ENCODE results near the gene SEC16A.

The SEC16A gene

DNA sequence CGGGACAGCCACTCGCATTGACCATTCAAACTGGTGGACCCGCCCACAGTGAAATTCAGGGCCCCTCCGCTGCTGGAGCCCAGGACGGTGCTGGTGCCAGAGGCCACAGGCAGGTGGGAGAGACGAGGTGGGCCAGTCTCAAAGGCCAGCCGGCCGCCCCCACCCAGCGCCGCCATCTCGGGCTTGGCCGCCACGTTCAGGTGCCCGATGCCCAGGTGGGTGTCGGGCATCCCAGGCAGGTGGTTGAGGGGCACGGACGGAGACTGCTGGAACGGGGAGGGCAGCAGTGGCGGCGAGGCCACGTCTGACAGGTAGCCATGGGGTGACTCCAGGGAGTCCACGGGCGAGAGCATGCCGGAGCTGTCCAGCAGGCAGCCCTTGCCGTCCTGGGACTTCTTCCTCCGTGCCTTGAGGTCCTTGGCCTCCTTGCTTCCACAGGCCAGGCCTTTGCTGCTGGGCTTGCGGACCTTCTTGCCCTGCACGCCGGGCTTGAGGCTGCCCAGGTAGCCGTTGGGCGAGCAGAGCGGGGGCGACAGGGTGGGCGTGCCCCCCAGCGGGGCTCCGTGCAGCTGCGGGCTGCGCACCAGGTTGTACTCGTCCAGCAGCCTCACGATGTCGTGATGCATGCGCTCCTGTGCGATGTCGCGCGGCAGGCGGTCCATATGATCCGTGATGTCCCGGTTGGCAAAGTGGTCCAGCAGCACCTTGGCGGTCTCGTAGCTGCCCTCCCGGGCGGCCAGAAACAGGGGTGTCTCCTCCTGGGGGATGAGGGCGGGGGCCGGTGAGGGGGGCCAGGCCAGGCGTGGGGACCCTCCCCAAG is 14.2 kb upstream of the SEC16A start:
- Histone ChIP-seq H3K4me3 (ENCODE audit: low read depth in 1 of 5, low read length in 5 of 5) (no peak overlapping the region), H3K4me1 (ENCODE audit: control insufficient read depth in 5 of 5, insufficient read depth in 5 of 5, low read length in 5 of 5) (peaks cover 0 to 20% (median 17%) of the 10 kb centered on the region in 5 donors), H3K27ac (ENCODE audit: low read depth, low read length) (no peak overlapping the region), H3K27me3 (ENCODE audit: control insufficient read depth in 5 of 5, insufficient read depth in 4 of 5, low read length in 5 of 5) (no peaks in the 10 kb centered on the region), H3K36me3 (ENCODE audit: control insufficient read depth in 5 of 5, insufficient read depth in 5 of 5, low read length in 5 of 5) (peaks cover 0 to 73% (median 69%) of the 10 kb centered on the region in 5 donors), H3K9ac (ENCODE audit: low read length in 5 of 5) (no peak overlapping the region), H3K9me3 (ENCODE audit: control insufficient read depth in 5 of 5, low read length in 5 of 5) (no peaks in the 10 kb centered on the region)

DNA sequence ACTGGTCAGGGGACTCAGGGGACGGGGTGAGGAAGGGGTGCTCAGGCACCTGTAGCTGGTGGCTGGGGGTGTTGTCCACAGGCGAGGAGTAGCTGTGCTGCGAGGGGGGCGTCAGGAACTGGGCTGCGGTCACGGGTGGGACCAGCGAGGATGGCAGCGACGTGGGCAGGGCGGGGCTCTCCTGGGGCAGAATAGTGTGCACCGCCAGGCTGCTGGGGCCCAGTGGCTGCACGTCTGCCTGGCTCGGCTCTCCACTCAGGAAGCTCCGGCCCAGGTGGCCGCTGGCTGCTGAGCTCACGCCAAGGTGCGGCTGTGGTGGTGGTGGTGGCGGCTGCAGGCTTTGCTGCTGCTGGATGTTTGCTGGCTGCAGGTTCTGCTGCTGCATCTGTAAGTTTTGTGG is 13.3 kb upstream of the SEC16A start:
- Histone ChIP-seq H3K9me3 (ENCODE audit: control insufficient read depth in 5 of 5, low read length in 5 of 5) (no peaks in the 10 kb centered on the region), H3K36me3 (ENCODE audit: control insufficient read depth in 5 of 5, insufficient read depth in 5 of 5, low read length in 5 of 5) (peaks cover 0 to 65% (median 62%) of the 10 kb centered on the region in 5 donors), H3K4me1 (ENCODE audit: control insufficient read depth in 5 of 5, insufficient read depth in 5 of 5, low read length in 5 of 5) (peaks cover 0 to 20% (median 17%) of the 10 kb centered on the region in 5 donors), H3K27me3 (ENCODE audit: control insufficient read depth in 5 of 5, insufficient read depth in 4 of 5, low read length in 5 of 5) (no peaks in the 10 kb centered on the region), H3K4me3 (ENCODE audit: low read depth in 1 of 5, low read length in 5 of 5) (no peak overlapping the region), H3K27ac (ENCODE audit: low read depth, low read length) (no peak overlapping the region), H3K9ac (ENCODE audit: low read length in 5 of 5) (no peak overlapping the region)

DNA sequence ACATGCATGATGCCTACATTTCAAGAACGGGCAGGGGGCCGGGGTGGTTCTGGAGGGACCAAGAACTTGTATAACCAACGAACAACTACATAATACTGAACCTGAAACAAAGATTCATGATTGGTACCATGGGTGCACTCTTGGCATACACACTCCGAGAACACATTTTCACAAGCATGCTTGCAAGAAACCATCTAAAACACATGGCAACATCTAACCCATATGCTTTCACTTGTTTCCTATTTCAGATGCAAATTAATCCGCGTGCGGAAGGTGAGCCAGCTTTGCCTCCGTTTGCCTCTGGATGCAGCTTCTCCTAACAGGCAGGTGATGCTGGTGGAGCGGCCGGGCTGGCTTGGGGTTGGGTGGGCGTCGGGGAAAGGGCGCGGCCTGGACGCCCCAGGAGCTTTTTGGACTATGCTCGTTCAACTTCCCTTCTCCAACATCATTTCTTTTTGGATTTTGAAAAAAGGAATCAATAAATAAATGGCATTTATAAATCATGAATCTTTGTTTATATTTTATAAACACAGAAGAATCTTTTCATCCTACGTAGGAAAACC is 12.5 kb upstream of the SEC16A start:
- Histone ChIP-seq H3K4me1 (ENCODE audit: control insufficient read depth in 5 of 5, insufficient read depth in 5 of 5, low read length in 5 of 5) (peaks cover 0 to 20% (median 17%) of the 10 kb centered on the region in 5 donors), H3K36me3 (ENCODE audit: control insufficient read depth in 5 of 5, insufficient read depth in 5 of 5, low read length in 5 of 5) (peaks cover 0 to 57% (median 53%) of the 10 kb centered on the region in 5 donors), H3K27ac (ENCODE audit: low read depth, low read length) (no peak overlapping the region), H3K4me3 (ENCODE audit: low read depth in 1 of 5, low read length in 5 of 5) (no peak overlapping the region), H3K9me3 (ENCODE audit: control insufficient read depth in 5 of 5, low read length in 5 of 5) (no peaks in the 10 kb centered on the region), H3K9ac (ENCODE audit: low read length in 5 of 5) (no peak overlapping the region), H3K27me3 (ENCODE audit: control insufficient read depth in 5 of 5, insufficient read depth in 4 of 5, low read length in 5 of 5) (no peaks in the 10 kb centered on the region)

DNA sequence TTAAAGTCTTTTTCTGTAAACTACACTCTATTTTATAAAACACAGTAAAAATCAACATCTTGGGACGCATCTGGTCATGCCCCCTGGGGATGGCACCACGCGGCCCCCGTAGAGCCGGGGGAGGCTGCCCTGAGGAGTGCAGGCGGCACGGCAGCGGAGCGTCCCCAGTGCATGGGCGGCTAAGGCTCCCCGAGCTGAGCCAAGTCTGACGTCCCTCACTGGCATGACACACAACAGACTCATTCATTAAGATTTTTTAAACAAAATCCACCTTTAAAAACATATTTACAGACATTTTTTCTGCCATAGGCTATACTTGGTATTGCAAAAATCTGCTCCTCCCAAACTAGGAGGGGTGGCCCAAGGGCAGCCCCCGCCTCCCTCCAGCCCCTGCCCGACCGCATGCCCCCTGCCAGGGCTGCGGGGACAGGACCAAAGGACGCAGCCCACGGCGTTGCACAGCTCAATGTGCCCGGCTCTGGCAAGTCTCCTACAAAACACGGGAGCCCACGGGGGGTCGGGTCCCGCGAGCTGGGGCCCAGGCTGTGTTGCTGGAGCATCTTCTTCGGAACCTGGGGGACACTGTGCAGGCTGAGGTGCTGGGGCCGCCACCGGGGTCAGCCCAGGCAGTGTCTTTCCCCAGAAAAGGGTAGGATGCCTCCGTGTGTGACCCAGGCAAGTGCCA is 11.8 kb upstream of the SEC16A start:
- H3K36me3 ChIP-seq (ENCODE audit: control insufficient read depth in 5 of 5, insufficient read depth in 5 of 5, low read length in 5 of 5) = peaks cover 0 to 50% (median 46%) of the 10 kb centered on the region in 5 donors
- no peak overlapping the region for H3K9ac ChIP-seq (ENCODE audit: low read length in 5 of 5)

DNA sequence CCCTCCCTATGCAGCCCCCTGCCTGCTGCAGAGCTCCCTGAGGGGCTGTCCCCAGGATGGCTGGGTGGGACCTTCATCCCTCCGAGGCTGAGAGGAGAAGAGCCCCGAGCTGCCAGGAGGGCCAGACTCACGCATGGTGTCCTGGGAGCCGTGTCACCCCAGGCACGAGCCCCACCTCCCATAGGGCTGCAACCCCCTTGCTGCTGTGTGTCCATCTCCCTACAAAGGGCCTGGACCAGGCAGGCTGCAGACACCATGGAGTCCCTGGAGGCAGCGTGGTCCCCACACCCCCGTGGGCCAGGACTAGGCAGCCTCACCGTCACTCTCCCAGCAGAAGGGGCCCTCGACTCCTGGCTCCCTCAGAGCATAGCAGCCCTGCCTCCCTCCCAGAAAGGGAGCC is 11.2 kb upstream of the SEC16A start:
- H3K36me3 ChIP-seq (ENCODE audit: control insufficient read depth in 5 of 5, insufficient read depth in 5 of 5, low read length in 5 of 5) = peaks cover 0 to 44% (median 40%) of the 10 kb centered on the region in 5 donors
- peaks cover 0 to 20% (median 17%) of the 10 kb centered on the region in 5 donors for H3K4me1 ChIP-seq (ENCODE audit: control insufficient read depth in 5 of 5, insufficient read depth in 5 of 5, low read length in 5 of 5)
- no peaks in the 10 kb centered on the region for H3K27me3 ChIP-seq (ENCODE audit: control insufficient read depth in 5 of 5, insufficient read depth in 4 of 5, low read length in 5 of 5)
- H3K9ac ChIP-seq (ENCODE audit: low read length in 5 of 5) = no peak overlapping the region
- H3K9me3 ChIP-seq (ENCODE audit: control insufficient read depth in 5 of 5, low read length in 5 of 5) = no peaks in the 10 kb centered on the region
- H3K4me3 ChIP-seq (ENCODE audit: low read depth in 1 of 5, low read length in 5 of 5) = no peak overlapping the region
- no peak overlapping the region for H3K27ac ChIP-seq (ENCODE audit: low read depth, low read length)

More for the DNA sequence above, 11.8 kb upstream of the SEC16A start:
- no peaks in the 10 kb centered on the region for H3K9me3 ChIP-seq (ENCODE audit: control insufficient read depth in 5 of 5, low read length in 5 of 5)
- peaks cover 0 to 20% (median 17%) of the 10 kb centered on the region in 5 donors for H3K4me1 ChIP-seq (ENCODE audit: control insufficient read depth in 5 of 5, insufficient read depth in 5 of 5, low read length in 5 of 5)
- H3K27ac ChIP-seq (ENCODE audit: low read depth, low read length) = no peak overlapping the region
- no peaks in the 10 kb centered on the region for H3K27me3 ChIP-seq (ENCODE audit: control insufficient read depth in 5 of 5, insufficient read depth in 4 of 5, low read length in 5 of 5)
- no peak overlapping the region for H3K4me3 ChIP-seq (ENCODE audit: low read depth in 1 of 5, low read length in 5 of 5)

DNA sequence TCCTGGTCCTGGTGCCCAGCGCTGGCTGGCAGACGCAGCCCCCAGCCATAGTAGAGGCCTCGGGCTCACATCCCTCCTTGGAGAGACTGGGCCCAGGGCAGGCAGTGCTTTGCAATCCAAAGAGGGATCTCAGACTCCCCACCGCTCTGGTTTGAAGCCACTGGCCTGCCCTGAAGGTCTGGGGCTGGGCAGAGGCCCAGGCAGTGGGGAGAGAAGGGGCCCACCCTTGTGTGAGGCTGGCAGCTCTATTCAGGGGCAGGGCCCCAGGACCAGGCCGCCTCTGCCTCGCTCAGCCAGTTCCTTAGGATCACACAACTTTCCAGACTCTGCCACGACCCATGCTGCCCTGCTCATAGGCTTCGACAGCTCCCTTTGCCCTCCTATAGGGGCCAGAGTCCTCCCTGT is 10.7 kb upstream of the SEC16A start:
- H3K9ac ChIP-seq (ENCODE audit: low read length in 5 of 5) = no peak overlapping the region

DNA sequence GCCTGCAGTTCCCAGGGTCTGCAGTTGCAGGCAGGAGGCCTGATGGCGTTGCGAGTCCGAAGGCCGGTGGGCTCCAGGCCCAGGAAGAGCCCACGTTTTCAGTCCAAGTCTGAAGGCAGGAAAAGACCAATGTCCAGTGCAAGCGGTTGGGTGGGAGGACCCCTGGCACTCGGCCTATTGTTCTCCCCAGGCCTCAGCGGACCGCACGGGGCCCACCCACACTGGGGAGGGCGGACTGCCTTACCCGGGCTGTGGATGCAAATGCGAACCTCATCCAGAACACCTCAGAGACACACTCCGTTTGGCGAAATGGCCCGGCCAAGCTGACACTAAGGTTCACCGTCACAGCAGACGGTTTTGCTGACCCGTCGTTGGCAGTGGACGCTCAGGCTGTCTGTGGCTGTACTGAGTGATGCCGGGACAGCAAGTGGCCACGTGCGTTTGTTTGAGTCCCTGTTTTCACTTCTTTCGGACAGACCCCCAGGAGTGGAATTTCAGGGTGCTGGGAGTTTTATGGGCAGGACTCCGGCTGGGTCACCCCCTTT is 10.2 kb upstream of the SEC16A start:
- Histone ChIP-seq H3K27ac (ENCODE audit: low read depth, low read length) (no peak overlapping the region), H3K9ac (ENCODE audit: low read length in 5 of 5) (no peak overlapping the region)

More for the DNA sequence above, 10.7 kb upstream of the SEC16A start:
- Histone ChIP-seq H3K4me3 (ENCODE audit: low read depth in 1 of 5, low read length in 5 of 5) (no peak overlapping the region), H3K27ac (ENCODE audit: low read depth, low read length) (no peak overlapping the region), H3K9me3 (ENCODE audit: control insufficient read depth in 5 of 5, low read length in 5 of 5) (no peaks in the 10 kb centered on the region), H3K4me1 (ENCODE audit: control insufficient read depth in 5 of 5, insufficient read depth in 5 of 5, low read length in 5 of 5) (peaks cover 0 to 22% (median 18%) of the 10 kb centered on the region in 5 donors), H3K27me3 (ENCODE audit: control insufficient read depth in 5 of 5, insufficient read depth in 4 of 5, low read length in 5 of 5) (no peaks in the 10 kb centered on the region), H3K36me3 (ENCODE audit: control insufficient read depth in 5 of 5, insufficient read depth in 5 of 5, low read length in 5 of 5) (peaks cover 0 to 39% (median 35%) of the 10 kb centered on the region in 5 donors)

DNA sequence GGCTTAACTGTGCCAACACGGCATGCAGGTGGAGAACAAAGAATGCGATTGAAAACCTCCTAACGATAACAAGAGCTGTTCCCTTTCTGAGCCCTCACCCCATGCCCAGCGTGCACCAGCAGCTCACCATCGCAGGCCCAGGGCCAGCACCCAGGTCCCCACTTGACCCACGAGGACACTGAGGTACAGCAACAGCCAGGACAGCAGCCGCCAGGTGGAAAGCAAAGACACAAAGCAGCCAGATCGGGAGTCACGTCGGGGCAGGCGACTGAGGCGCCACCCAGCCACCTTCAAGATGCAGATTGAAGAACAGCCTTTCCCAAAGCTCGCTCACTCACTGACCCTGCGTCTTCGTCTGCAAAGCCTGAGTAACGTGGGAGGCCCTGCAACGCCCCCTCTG is 6.9 kb upstream of the SEC16A start:
- Histone ChIP-seq H3K9ac (ENCODE audit: low read length in 5 of 5) (no peak overlapping the region), H3K36me3 (ENCODE audit: control insufficient read depth in 5 of 5, insufficient read depth in 5 of 5, low read length in 5 of 5) (peaks cover 0 to 6% (median 1%) of the 10 kb centered on the region in 5 donors), H3K4me1 (ENCODE audit: control insufficient read depth in 5 of 5, insufficient read depth in 5 of 5, low read length in 5 of 5) (peaks cover 0 to 34% (median 27%) of the 10 kb centered on the region in 5 donors), H3K27me3 (ENCODE audit: control insufficient read depth in 5 of 5, insufficient read depth in 4 of 5, low read length in 5 of 5) (no peaks in the 10 kb centered on the region), H3K9me3 (ENCODE audit: control insufficient read depth in 5 of 5, low read length in 5 of 5) (no peaks in the 10 kb centered on the region), H3K4me3 (ENCODE audit: low read depth in 1 of 5, low read length in 5 of 5) (no peak overlapping the region), H3K27ac (ENCODE audit: low read depth, low read length) (no peak overlapping the region)

More for the DNA sequence above, 10.2 kb upstream of the SEC16A start:
- H3K4me3 ChIP-seq (ENCODE audit: low read depth in 1 of 5, low read length in 5 of 5) = no peak overlapping the region
- peaks cover 0 to 27% (median 23%) of the 10 kb centered on the region in 5 donors for H3K4me1 ChIP-seq (ENCODE audit: control insufficient read depth in 5 of 5, insufficient read depth in 5 of 5, low read length in 5 of 5)
- H3K36me3 ChIP-seq (ENCODE audit: control insufficient read depth in 5 of 5, insufficient read depth in 5 of 5, low read length in 5 of 5) = peaks cover 0 to 34% (median 31%) of the 10 kb centered on the region in 5 donors
- H3K9me3 ChIP-seq (ENCODE audit: control insufficient read depth in 5 of 5, low read length in 5 of 5) = no peaks in the 10 kb centered on the region
- H3K27me3 ChIP-seq (ENCODE audit: control insufficient read depth in 5 of 5, insufficient read depth in 4 of 5, low read length in 5 of 5) = no peaks in the 10 kb centered on the region

DNA sequence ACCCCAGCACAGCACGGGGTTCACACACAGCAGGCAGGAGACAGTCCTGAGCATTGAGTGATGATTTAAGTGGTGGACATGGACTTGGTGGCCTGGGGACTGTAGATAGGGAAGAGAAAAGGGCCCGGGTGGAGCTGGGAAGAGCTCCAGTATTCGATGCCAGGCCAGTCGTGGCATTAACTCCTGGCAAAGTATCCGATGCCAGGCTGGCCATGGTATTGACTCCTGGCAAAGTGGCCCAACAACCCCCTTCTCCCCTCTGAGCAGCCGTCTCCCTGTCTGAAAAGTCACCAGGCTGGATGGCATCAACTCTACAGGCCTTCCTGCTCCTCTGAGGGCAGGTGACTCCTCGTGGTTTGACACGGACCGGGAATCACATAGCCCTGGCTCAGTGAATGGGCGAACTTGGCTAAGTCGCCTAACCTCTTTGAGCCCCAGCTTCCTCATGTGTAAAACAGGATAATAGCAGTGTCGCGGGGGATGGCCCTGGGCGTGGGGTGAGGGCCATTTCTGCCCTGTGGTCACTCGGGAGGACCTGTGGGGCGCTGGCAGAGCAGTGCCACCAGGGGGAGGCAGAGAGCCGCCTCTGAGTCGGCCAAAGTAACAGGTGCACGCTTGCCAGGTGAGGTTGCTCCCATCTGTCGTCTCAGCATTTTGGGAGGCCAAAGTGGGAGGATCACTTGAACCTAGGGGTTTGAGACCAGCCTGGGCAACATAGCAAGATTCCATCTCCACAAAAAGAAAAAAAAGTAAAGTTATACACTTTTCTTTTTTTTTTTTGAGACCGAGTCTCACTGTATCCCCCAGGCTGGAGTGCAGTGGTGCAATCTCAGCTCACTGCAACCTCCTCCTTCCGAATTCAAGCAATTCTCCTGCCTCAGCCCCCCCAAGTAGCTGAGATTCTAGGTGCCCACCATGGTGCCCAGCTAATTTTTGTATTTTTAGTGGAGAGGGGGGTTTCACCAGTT is 5.7 kb upstream of the SEC16A start:
- H3K27ac ChIP-seq (ENCODE audit: low read depth, low read length) = no peak overlapping the region

More for the DNA sequence above, 5.7 kb upstream of the SEC16A start:
- no peaks in the 10 kb centered on the region for H3K36me3 ChIP-seq (ENCODE audit: control insufficient read depth in 5 of 5, insufficient read depth in 5 of 5, low read length in 5 of 5)
- H3K9ac ChIP-seq (ENCODE audit: low read length in 5 of 5) = peak overlapping the region in 1 of 5 donors; percentile 25
- peaks cover 0 to 35% (median 32%) of the 10 kb centered on the region in 5 donors for H3K4me1 ChIP-seq (ENCODE audit: control insufficient read depth in 5 of 5, insufficient read depth in 5 of 5, low read length in 5 of 5)
- H3K9me3 ChIP-seq (ENCODE audit: control insufficient read depth in 5 of 5, low read length in 5 of 5) = no peaks in the 10 kb centered on the region
- no peak overlapping the region for H3K4me3 ChIP-seq (ENCODE audit: low read depth in 1 of 5, low read length in 5 of 5)
- H3K27me3 ChIP-seq (ENCODE audit: control insufficient read depth in 5 of 5, insufficient read depth in 4 of 5, low read length in 5 of 5) = no peaks in the 10 kb centered on the region

Data from subcutaneous abdominal adipose tissue (tissue), 5 donors.